H1 (cell line): Measurements from ENCODE around the gene RNASE12. TPM values are rescaled to one million over a fixed set of nuclear protein-coding genes. Genes with fewer than 3 reads are reported as not detected.

Experiments
- CTCF ChIA-PET: fragments of 300-600 bp; sonication (Branson Sonifier 250); formaldehyde crosslinking; loops from one replicate; lab custom pipeline; 2021; ENCODE audit not compliant: partially characterized antibody; lab: Charles Lee
- POLR2A ChIA-PET: fragments of 300-600 bp; sonication (Branson Sonifier 250); formaldehyde crosslinking; loops from one replicate; lab custom pipeline; 2021; ENCODE audit warnings: inconsistent platforms; ENCODE audit not compliant: partially characterized antibody; lab: Charles Lee
- DNase-seq, 2 experiments: peaks; one replicate each; pipeline versions ENCODE4 v3.0.0 to v3.0.0-alpha.2; 2010 to 2022; ENCODE audit warnings: low spot score in 2 of 2, low read depth in 1 of 2, mixed read lengths in 1 of 2
- FAIRE-seq: peaks from 2 replicates; lab custom pipeline; 2011; peaks lifted over from hg19 to GRCh38; lab: Jason Lieb, UNC
- H2AFZ ChIP-seq: 2 replicates; pipeline ENCODE4 v1.8.1; 2012; ENCODE audit warnings: low read length, inconsistent platforms
- H2AK5ac ChIP-seq: 2 replicates; pipeline ENCODE4 v1.6.1; 2013; ENCODE audit warnings: low read depth, low read length
- H2BK120ac ChIP-seq: replicated peaks from 2 replicates; pipeline ENCODE3; 2013; ENCODE audit warnings: low read depth, low read length, inconsistent platforms
- H2BK12ac ChIP-seq: 2 replicates; pipeline ENCODE4 v1.6.1; 2013; ENCODE audit warnings: low read depth, low read length
- H2BK15ac ChIP-seq: 2 replicates; pipeline ENCODE4 v1.6.1; 2013; ENCODE audit warnings: low read length
- H2BK20ac ChIP-seq: 2 replicates; pipeline ENCODE4 v1.6.1; 2013; ENCODE audit warnings: low read length
- H2BK5ac ChIP-seq: 2 replicates; pipeline ENCODE4 v1.6.1; 2013; ENCODE audit warnings: low read depth, low read length
- H3K14ac ChIP-seq: 2 replicates; pipeline ENCODE4 v1.6.1; 2013; ENCODE audit warnings: inconsistent platforms; ENCODE audit not compliant: insufficient read length
- H3K18ac ChIP-seq: 2 replicates; pipeline ENCODE4 v1.6.1; 2013; ENCODE audit warnings: low read length; ENCODE audit errors: extremely low read depth
- H3K23ac ChIP-seq: 2 replicates; pipeline ENCODE4 v1.6.1; 2013; ENCODE audit warnings: inconsistent platforms; ENCODE audit not compliant: insufficient read length
- H3K23me2 ChIP-seq: 2 replicates; pipeline ENCODE4 v1.6.1; 2013; ENCODE audit warnings: low read depth, low read length
- H3K27ac ChIP-seq: 2 replicates; pipeline ENCODE4 v1.6.1; 2011; ENCODE audit warnings: low read depth, low read length, inconsistent platforms
- H3K27me3 ChIP-seq, 4 experiments: replicated peaks in 1 of 4; 1 replicate in 1 of 4; 2 replicates in 3 of 4; pipeline versions ENCODE4 v1.6.1 to v1.8.1; 2011 to 2013; ENCODE audit warnings: low read length in 3 of 4, mild to moderate bottlenecking in 3 of 4, inconsistent platforms in 2 of 4, mixed read lengths in 2 of 4, moderate library complexity in 1 of 4; ENCODE audit not compliant: control insufficient read depth in 3 of 4, insufficient read depth in 3 of 4; ENCODE audit errors: extremely low read depth in 1 of 4
- H3K36me3 ChIP-seq, 4 experiments: 2 replicates each; pipeline versions ENCODE4 v1.6.1 to v1.8.1; 2011 to 2013; ENCODE audit warnings: mild to moderate bottlenecking in 4 of 4, low read length in 3 of 4, moderate library complexity in 2 of 4, control low read depth in 1 of 4, inconsistent platforms in 1 of 4; ENCODE audit not compliant: insufficient read depth in 4 of 4, control insufficient read depth in 2 of 4
- H3K4ac ChIP-seq: replicated peaks from 2 replicates; pipeline ENCODE3; 2013; ENCODE audit warnings: low read length, low read depth, mixed read lengths, inconsistent platforms; ENCODE audit not compliant: insufficient read length
- H3K4me1 ChIP-seq, 4 experiments: replicated peaks in 1 of 4; 1 replicate in 1 of 4; 2 replicates in 3 of 4; pipeline versions ENCODE4 v1.6.1 to v1.8.1; 2011 to 2013; ENCODE audit warnings: low read length in 3 of 4, inconsistent platforms in 2 of 4, mixed read lengths in 1 of 4; ENCODE audit not compliant: insufficient read depth in 4 of 4, control insufficient read depth in 3 of 4
- H3K4me2 ChIP-seq, 2 experiments: 2 replicates each; pipeline versions ENCODE4 v1.6.1 to v1.8.1; 2011 to 2013; ENCODE audit warnings: low read depth in 2 of 2, low read length in 2 of 2, control low read depth in 1 of 2, inconsistent platforms in 1 of 2, mild to moderate bottlenecking in 1 of 2; ENCODE audit not compliant: insufficient read depth in 1 of 2
- H3K4me3 ChIP-seq, 4 experiments: fragments of 200-600, 300-600 bp in 1 of 4; sonication (generic), shearing (Covaris generic), sonication (Bioruptor Twin) in 1 of 4; 2 replicates each; pipeline versions ENCODE4 v1.5.1 to v1.8.1; 2011 to 2016; ENCODE audit warnings: low read length in 4 of 4, low read depth in 3 of 4, control low read depth in 2 of 4, inconsistent platforms in 2 of 4, mild to moderate bottlenecking in 2 of 4, mixed read lengths in 1 of 4, moderate library complexity in 1 of 4; ENCODE audit not compliant: insufficient read depth in 2 of 4; ENCODE audit errors: extremely low read depth in 1 of 4
- H3K56ac ChIP-seq: replicated peaks from 2 replicates; pipeline ENCODE3; 2013; ENCODE audit warnings: low read depth, mild to moderate bottlenecking, mixed read lengths, low read length, inconsistent platforms; ENCODE audit not compliant: insufficient read length
- H3K79me1 ChIP-seq: 2 replicates; pipeline ENCODE4 v1.6.1; 2013; ENCODE audit warnings: low read depth, low read length, control low read depth
- H3K79me2 ChIP-seq, 2 experiments: 2 replicates each; pipeline versions ENCODE4 v1.6.1 to v1.8.1; 2012 to 2013; ENCODE audit warnings: low read length in 2 of 2, mild to moderate bottlenecking in 2 of 2, inconsistent platforms in 1 of 2; ENCODE audit not compliant: insufficient read depth in 2 of 2, control insufficient read depth in 1 of 2
- H3K9ac ChIP-seq, 4 experiments: replicated peaks in 1 of 4; 1 replicate in 1 of 4; 2 replicates in 3 of 4; pipeline versions ENCODE4 v1.6.1 to v1.8.1; 2011 to 2013; ENCODE audit warnings: low read depth in 3 of 4, low read length in 3 of 4, control low read depth in 2 of 4, mild to moderate bottlenecking in 2 of 4, moderate library complexity in 2 of 4, inconsistent platforms in 1 of 4; ENCODE audit errors: extremely low read depth in 1 of 4
- H3K9me3 ChIP-seq, 2 experiments: 2 replicates each; pipeline versions ENCODE4 v1.6.1 to v1.8.1; 2012 to 2013; ENCODE audit warnings: mild to moderate bottlenecking in 2 of 2, moderate library complexity in 2 of 2, control low read depth in 1 of 2, inconsistent platforms in 1 of 2, low read depth in 1 of 2, low read length in 1 of 2, mixed read lengths in 1 of 2; ENCODE audit not compliant: insufficient read depth in 2 of 2
- H4K20me1 ChIP-seq, 2 experiments: replicated peaks in 1 of 2; 2 replicates each; pipeline versions ENCODE3 to v1.8.1; 2011 to 2013; ENCODE audit warnings: inconsistent platforms in 2 of 2, low read length in 2 of 2, mild to moderate bottlenecking in 1 of 2; ENCODE audit not compliant: insufficient read depth in 2 of 2, control insufficient read depth in 1 of 2
- H4K5ac ChIP-seq: 2 replicates; pipeline ENCODE4 v1.6.1; 2013; ENCODE audit warnings: low read length, low read depth, mixed read lengths, inconsistent platforms; ENCODE audit not compliant: insufficient read length
- H4K8ac ChIP-seq: 2 replicates; pipeline ENCODE4 v1.8.0; 2013; ENCODE audit warnings: mild to moderate bottlenecking, moderate library complexity, low read length, inconsistent platforms; ENCODE audit not compliant: insufficient read depth; ENCODE audit errors: extremely low read depth
- H4K91ac ChIP-seq: replicated peaks from 2 replicates; pipeline ENCODE3; 2013; ENCODE audit warnings: low read length, mixed read lengths, inconsistent platforms; ENCODE audit not compliant: insufficient read length
- ASH2L ChIP-seq: fragments of 200-600, 300-600 bp; sonication (generic); IDR thresholded peaks from one replicate; pipeline ENCODE4 v1.7.1; 2017; ENCODE audit warnings: low read length
- CBX8 ChIP-seq: fragments of 300-800, 300-1000 bp; sonication (generic); IDR thresholded peaks from 2 replicates; pipeline ENCODE4 v1.7.1; 2016; ENCODE audit warnings: low read depth, low read length, borderline replicate concordance
- JUND ChIP-seq: IDR thresholded peaks from 2 replicates; pipeline ENCODE4 v1.6.1; 2011; ENCODE audit warnings: mild to moderate bottlenecking, improper control_type of control experiment, low read length
- KDM5A ChIP-seq: fragments of 200-600 bp; IDR thresholded peaks from 2 replicates; pipeline ENCODE4 v1.7.1; 2012; ENCODE audit warnings: mild to moderate bottlenecking, low read length, inconsistent platforms, mixed read lengths
- NANOG ChIP-seq: IDR thresholded peaks from 2 replicates; pipeline ENCODE4 v1.6.1; 2011; ENCODE audit warnings: low read length, low read depth, mild to moderate bottlenecking, inconsistent platforms; ENCODE audit not compliant: insufficient read depth, poor library complexity, severe bottlenecking
- PHF8 ChIP-seq: fragments of 200-600 bp; sonication (generic); conservative IDR thresholded peaks from 2 replicates; pipeline ENCODE4 v1.7.1; 2012; ENCODE audit warnings: low read depth, mild to moderate bottlenecking, inconsistent platforms, low read length, moderate library complexity
- RXRA ChIP-seq: IDR thresholded peaks from 2 replicates; pipeline ENCODE4 v1.6.1; 2011; ENCODE audit warnings: low read depth, mild to moderate bottlenecking, low read length, moderate library complexity; ENCODE audit not compliant: insufficient read depth
- SIX5 ChIP-seq: IDR thresholded peaks from 2 replicates; pipeline ENCODE4 v1.6.1; 2011; ENCODE audit warnings: mild to moderate bottlenecking, low read depth, low read length
- SUZ12 ChIP-seq: fragments of 200-600 bp; sonication (generic); IDR thresholded peaks from 2 replicates; pipeline ENCODE4 v1.6.1; 2012; ENCODE audit warnings: mild to moderate bottlenecking, inconsistent platforms, low read length, moderate library complexity, mixed read lengths
- WGBS, 2 experiments: shearing (Covaris generic) in 1 of 2; methylation state at CpG; one replicate each; pipeline versions ENCODE4 v1.1.6 to v1.1.7; 2013 to 2015; ENCODE audit warnings: low lambda C conversion rate in 2 of 2, mixed read lengths in 2 of 2, inconsistent platforms in 1 of 2, low coverage in 1 of 2, missing lambda C conversion rate in 1 of 2; ENCODE audit not compliant: insufficient replicate concordance in 2 of 2, insufficient coverage in 1 of 2, insufficient read length in 1 of 2; ENCODE audit errors: extremely low coverage in 1 of 2, missing lambda C conversion rate in 1 of 2; 5-methylcytosine and 5-hydroxymethylcytosine counted together
- polyA plus RNA-seq, 7 experiments: library from polyadenylated mRNA; depleted of rRNA in 3 of 7; stranded (reverse) in 5 of 7; unstranded in 2 of 7; fragments of >200 nt in 5 of 7; fragments of 200-250 nt in 2 of 7; gene quantifications; 1 replicate in 5 of 7; 2 replicates in 1 of 7; 4 replicates in 1 of 7; pipeline versions ENCODE4 v1.2.1 to v1.2.3, GENCODE V29; 2011 to 2013; ENCODE audit warnings: missing spikeins in 2 of 7, mixed read lengths in 2 of 7
- total RNA-seq: library from RNA; stranded (reverse); fragmentation: NEBNext Ultra II Directional; extraction: Animal tissue kit (Norgen Biotek cat#: 25700); gene quantifications from 2 replicates; pipeline ENCODE4 v1.2.1, GENCODE V29; 2021
- TF ChIP-seq, protein P1 (sequence below): IDR thresholded peaks from 2 replicates; pipeline ENCODE4 v1.6.1; 2011; ENCODE audit warnings: low read length, improper control_type of control experiment

RNASE12 gene
- total and polyA plus RNA-seq, 2 of the 8 experiments (the other 6 are each of a cell fraction or from before 2014, with no cell fraction given): not detected

- H2BK15ac ChIP-seq: no peak overlapping the region
- no peak overlapping the region for H3K4me3 ChIP-seq
- H2BK20ac ChIP-seq: no peak overlapping the region
- H3K23me2 ChIP-seq: no peaks in the 10 kb centered on the region
- no peak overlapping the region for H4K5ac ChIP-seq
- no peak overlapping the region for H3K4ac ChIP-seq
- no peak for DNase-seq
- no peak overlapping the region for H2BK120ac ChIP-seq
- no peak overlapping the region for H3K27ac ChIP-seq
- no peak for TF ChIP-seq CBX8
- no peak for TF ChIP-seq SIX5
- TF ChIP-seq, protein P1, sequence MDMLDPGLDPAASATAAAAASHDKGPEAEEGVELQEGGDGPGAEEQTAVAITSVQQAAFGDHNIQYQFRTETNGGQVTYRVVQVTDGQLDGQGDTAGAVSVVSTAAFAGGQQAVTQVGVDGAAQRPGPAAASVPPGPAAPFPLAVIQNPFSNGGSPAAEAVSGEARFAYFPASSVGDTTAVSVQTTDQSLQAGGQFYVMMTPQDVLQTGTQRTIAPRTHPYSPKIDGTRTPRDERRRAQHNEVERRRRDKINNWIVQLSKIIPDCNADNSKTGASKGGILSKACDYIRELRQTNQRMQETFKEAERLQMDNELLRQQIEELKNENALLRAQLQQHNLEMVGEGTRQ: no peak
- no peak for TF ChIP-seq KDM5A
- no peak for TF ChIP-seq PHF8
- TF ChIP-seq NANOG: no peak
- TF ChIP-seq SUZ12: no peak
- TF ChIP-seq RXRA: no peak
- no peak for TF ChIP-seq JUND
- no peak for TF ChIP-seq ASH2L
- TF ChIP-seq, all 59 proteins: peak for 0
- Histone ChIP-seq H3K4me1 (no peaks in the 10 kb centered on the region), H3K18ac (no peak overlapping the region), H3K56ac (no peak overlapping the region), H3K9ac (no peak overlapping the region), H4K20me1 (no peaks in the 10 kb centered on the region), H2BK12ac (no peak overlapping the region), H3K79me2 (no peaks in the 10 kb centered on the region), H4K91ac (no peak overlapping the region), H2BK5ac (no peak overlapping the region), H3K9me3 (no peaks in the 10 kb centered on the region), H3K4me2 (no peak overlapping the region), H2AFZ (no peak overlapping the region), H3K79me1 (no peaks in the 10 kb centered on the region), H4K8ac (no peak overlapping the region), H3K14ac (no peak overlapping the region), H2AK5ac (no peak overlapping the region), H3K23ac (no peak overlapping the region), H3K27me3 (no peaks in the 10 kb centered on the region), H3K36me3 (no peaks in the 10 kb centered on the region)
- CTCF ChIA-PET: interaction anchor here (1.0 to 2.6 kb wide), 2 partner anchors 20 to 107 kb away, joined by 5 to 8 read pairs; no protein-coding TSS in a partner anchor
- WGBS, 2 experiments: 92% methylated on average over 2 of the region's 2 CpGs; no CpG with 5 or more reads in 1 of the 2 experiments
- POLR2A ChIA-PET: no interaction called here
- no peak for FAIRE-seq
Observed at GRCh38 chr14:20550926-20551325, 40.2 kb downstream of the RNASE12 start.
